ENCODE results near the gene RABGGTA.

The RABGGTA gene

GRCh38 chr14:24272467-24272866, 1.1 kb upstream of the RABGGTA start:
- H3K27ac ChIP-seq (ENCODE audit: low read length), result no peak overlapping the region
- no peak overlapping the region for H3K4me3 ChIP-seq (ENCODE audit: low read length)
- no peaks in the 10 kb centered on the region for H3K36me3 ChIP-seq (ENCODE audit: insufficient read depth, low read depth, low read length)
- H3K9me3 ChIP-seq (ENCODE audit: insufficient read depth, low read depth, low read length), result no peaks in the 10 kb centered on the region
- no peak overlapping the region for H3K9ac ChIP-seq (ENCODE audit: low read depth, low read length)
- no peaks in the 10 kb centered on the region; the same call in 1 of the 2 replicates for H3K4me1 ChIP-seq (ENCODE audit: insufficient read depth, low read length)
- no peaks in the 10 kb centered on the region for H3K27me3 ChIP-seq (ENCODE audit: insufficient read depth, low read length)

- no peaks in the 10 kb centered on the region for H3K27me3 ChIP-seq (ENCODE audit: insufficient read depth, low read length)
- peak overlapping the region; percentile 86 for H3K4me3 ChIP-seq (ENCODE audit: low read length)
- H3K4me1 ChIP-seq (ENCODE audit: insufficient read depth, low read length), result no peaks in the 10 kb centered on the region; the same call in 1 of the 2 replicates
- H3K36me3 ChIP-seq (ENCODE audit: insufficient read depth, low read depth, low read length), result no peaks in the 10 kb centered on the region
- no peak overlapping the region for H3K27ac ChIP-seq (ENCODE audit: low read length)
- H3K9me3 ChIP-seq (ENCODE audit: insufficient read depth, low read depth, low read length), result no peaks in the 10 kb centered on the region
- peak overlapping the region; percentile 96; the same call in 1 of the 2 replicates for H3K9ac ChIP-seq (ENCODE audit: low read depth, low read length)
These were observed 452 bp upstream of the RABGGTA start for GRCh38 chr14:24271834-24272263.

- Histone ChIP-seq H3K9me3 (ENCODE audit: insufficient read depth, low read depth, low read length) (no peaks in the 10 kb centered on the region), H3K4me1 (ENCODE audit: insufficient read depth, low read length) (no peaks in the 10 kb centered on the region; the same call in 1 of the 2 replicates), H3K9ac (ENCODE audit: low read depth, low read length) (peak overlapping the region; percentile 96; the same call in 1 of the 2 replicates), H3K36me3 (ENCODE audit: insufficient read depth, low read depth, low read length) (no peaks in the 10 kb centered on the region), H3K27me3 (ENCODE audit: insufficient read depth, low read length) (no peaks in the 10 kb centered on the region), H3K4me3 (ENCODE audit: low read length) (peak overlapping the region; percentile 86), H3K27ac (ENCODE audit: low read length) (peak overlapping the region; percentile 77)
These were observed 762 bp downstream of the RABGGTA start for GRCh38 chr14:24270537-24271133.

- Histone ChIP-seq H3K9me3 (ENCODE audit: insufficient read depth, low read depth, low read length) (no peaks in the 10 kb centered on the region), H3K4me1 (ENCODE audit: insufficient read depth, low read length) (no peaks in the 10 kb centered on the region; the same call in 1 of the 2 replicates), H3K27me3 (ENCODE audit: insufficient read depth, low read length) (no peaks in the 10 kb centered on the region), H3K27ac (ENCODE audit: low read length) (no peak overlapping the region), H3K4me3 (ENCODE audit: low read length) (no peak overlapping the region), H3K9ac (ENCODE audit: low read depth, low read length) (no peak overlapping the region), H3K36me3 (ENCODE audit: insufficient read depth, low read depth, low read length) (no peaks in the 10 kb centered on the region)
These were observed 1.4 kb downstream of the RABGGTA start for GRCh38 chr14:24269910-24270536.

GRCh38 chr14:24269368-24269767, 2.0 kb downstream of the RABGGTA start:
- Histone ChIP-seq H3K27ac (ENCODE audit: low read length) (no peak overlapping the region), H3K9me3 (ENCODE audit: insufficient read depth, low read depth, low read length) (no peaks in the 10 kb centered on the region), H3K4me1 (ENCODE audit: insufficient read depth, low read length) (no peaks in the 10 kb centered on the region; the same call in 1 of the 2 replicates), H3K4me3 (ENCODE audit: low read length) (no peak overlapping the region), H3K27me3 (ENCODE audit: insufficient read depth, low read length) (no peaks in the 10 kb centered on the region), H3K36me3 (ENCODE audit: insufficient read depth, low read depth, low read length) (no peaks in the 10 kb centered on the region), H3K9ac (ENCODE audit: low read depth, low read length) (no peak overlapping the region)

GRCh38 chr14:24268225-24268624, 3.2 kb downstream of the RABGGTA start:
- Histone ChIP-seq H3K9me3 (ENCODE audit: insufficient read depth, low read depth, low read length) (no peaks in the 10 kb centered on the region), H3K27me3 (ENCODE audit: insufficient read depth, low read length) (no peaks in the 10 kb centered on the region), H3K27ac (ENCODE audit: low read length) (no peak overlapping the region), H3K36me3 (ENCODE audit: insufficient read depth, low read depth, low read length) (no peaks in the 10 kb centered on the region), H3K9ac (ENCODE audit: low read depth, low read length) (no peak overlapping the region), H3K4me1 (ENCODE audit: insufficient read depth, low read length) (peaks cover 4% of the 10 kb centered on the region; the same call in 1 of the 2 replicates), H3K4me3 (ENCODE audit: low read length) (no peak overlapping the region)

- Histone ChIP-seq H3K9me3 (ENCODE audit: insufficient read depth, low read depth, low read length) (no peaks in the 10 kb centered on the region), H3K36me3 (ENCODE audit: insufficient read depth, low read depth, low read length) (no peaks in the 10 kb centered on the region), H3K9ac (ENCODE audit: low read depth, low read length) (no peak overlapping the region)
These were observed 3.9 kb downstream of the RABGGTA start for GRCh38 chr14:24267516-24267915.

GRCh38 chr14:24266344-24267244, 4.8 kb downstream of the RABGGTA start:
- H3K9me3 ChIP-seq (ENCODE audit: insufficient read depth, low read depth, low read length), result no peaks in the 10 kb centered on the region
- no peak overlapping the region for H3K4me3 ChIP-seq (ENCODE audit: low read length)
- H3K27me3 ChIP-seq (ENCODE audit: insufficient read depth, low read length), result no peaks in the 10 kb centered on the region
- H3K4me1 ChIP-seq (ENCODE audit: insufficient read depth, low read length), result peaks cover 4% of the 10 kb centered on the region; the same call in 1 of the 2 replicates
- H3K36me3 ChIP-seq (ENCODE audit: insufficient read depth, low read depth, low read length), result no peaks in the 10 kb centered on the region
- H3K27ac ChIP-seq (ENCODE audit: low read length), result no peak overlapping the region
- H3K9ac ChIP-seq (ENCODE audit: low read depth, low read length), result no peak overlapping the region

More at GRCh38 chr14:24267516-24267915, 3.9 kb downstream of the RABGGTA start:
- Histone ChIP-seq H3K4me3 (ENCODE audit: low read length) (no peak overlapping the region), H3K27me3 (ENCODE audit: insufficient read depth, low read length) (no peaks in the 10 kb centered on the region), H3K27ac (ENCODE audit: low read length) (no peak overlapping the region), H3K4me1 (ENCODE audit: insufficient read depth, low read length) (peaks cover 4% of the 10 kb centered on the region; the same call in 1 of the 2 replicates)

GRCh38 chr14:24264298-24264697, 7.1 kb downstream of the RABGGTA start:
- no peaks in the 10 kb centered on the region for H3K27me3 ChIP-seq (ENCODE audit: insufficient read depth, low read length)
- H3K4me3 ChIP-seq (ENCODE audit: low read length), result no peak overlapping the region
- H3K4me1 ChIP-seq (ENCODE audit: insufficient read depth, low read length), result peaks cover 4% of the 10 kb centered on the region; the same call in 1 of the 2 replicates
- no peak overlapping the region for H3K27ac ChIP-seq (ENCODE audit: low read length)
- no peaks in the 10 kb centered on the region for H3K36me3 ChIP-seq (ENCODE audit: insufficient read depth, low read depth, low read length)
- H3K9ac ChIP-seq (ENCODE audit: low read depth, low read length), result no peak overlapping the region
- no peaks in the 10 kb centered on the region for H3K9me3 ChIP-seq (ENCODE audit: insufficient read depth, low read depth, low read length)

- peaks cover 4% of the 10 kb centered on the region; the same call in 1 of the 2 replicates for H3K4me1 ChIP-seq (ENCODE audit: insufficient read depth, low read length)
- no peak overlapping the region; the same call in 1 of the 2 replicates for H3K9ac ChIP-seq (ENCODE audit: low read depth, low read length)
- no peak overlapping the region for H3K27ac ChIP-seq (ENCODE audit: low read length)
- no peaks in the 10 kb centered on the region for H3K36me3 ChIP-seq (ENCODE audit: insufficient read depth, low read depth, low read length)
- H3K9me3 ChIP-seq (ENCODE audit: insufficient read depth, low read depth, low read length), result no peaks in the 10 kb centered on the region
- H3K4me3 ChIP-seq (ENCODE audit: low read length), result no peak overlapping the region
- H3K27me3 ChIP-seq (ENCODE audit: insufficient read depth, low read length), result no peaks in the 10 kb centered on the region
These were observed 7.5 kb downstream of the RABGGTA start for GRCh38 chr14:24263848-24264247.

All from iPS-20b (cell line).